IMR-90 (cell line): Measurements from ENCODE around the gene DNMT3A.

Source experiments
- CHD1 ChIP-seq: IDR thresholded peaks from 2 replicates; pipeline ENCODE4 v1.6.1; 2012; ENCODE audit warnings: low read depth, low read length, improper control_type of control experiment
- TF ChIP-seq, protein P1 (sequence below): conservative IDR thresholded peaks from 2 replicates; pipeline ENCODE4 v1.5.1; 2012; ENCODE audit warnings: mild to moderate bottlenecking, low read depth, low read length, improper control_type of control experiment

DNA sequence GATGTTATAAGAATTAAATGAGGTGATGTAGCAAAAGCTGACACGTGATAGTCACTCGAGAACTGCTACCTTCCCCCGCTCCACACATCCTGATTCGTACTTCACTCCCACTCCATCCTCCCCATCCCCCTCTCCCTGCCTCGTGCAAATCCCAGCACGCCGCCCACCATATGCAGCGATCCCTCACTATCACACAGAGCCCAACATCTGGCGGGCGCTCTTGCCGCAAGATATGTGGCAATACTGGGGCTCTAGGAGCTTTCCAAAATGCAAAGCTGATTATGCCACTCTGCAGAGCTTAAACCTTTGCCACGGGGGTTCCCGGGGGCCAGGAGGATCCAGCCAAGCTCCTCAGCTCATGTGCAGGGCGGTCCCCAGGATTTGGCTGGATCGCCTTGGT is 37.4 kb downstream of the DNMT3A start:
- TF ChIP-seq, protein P1, sequence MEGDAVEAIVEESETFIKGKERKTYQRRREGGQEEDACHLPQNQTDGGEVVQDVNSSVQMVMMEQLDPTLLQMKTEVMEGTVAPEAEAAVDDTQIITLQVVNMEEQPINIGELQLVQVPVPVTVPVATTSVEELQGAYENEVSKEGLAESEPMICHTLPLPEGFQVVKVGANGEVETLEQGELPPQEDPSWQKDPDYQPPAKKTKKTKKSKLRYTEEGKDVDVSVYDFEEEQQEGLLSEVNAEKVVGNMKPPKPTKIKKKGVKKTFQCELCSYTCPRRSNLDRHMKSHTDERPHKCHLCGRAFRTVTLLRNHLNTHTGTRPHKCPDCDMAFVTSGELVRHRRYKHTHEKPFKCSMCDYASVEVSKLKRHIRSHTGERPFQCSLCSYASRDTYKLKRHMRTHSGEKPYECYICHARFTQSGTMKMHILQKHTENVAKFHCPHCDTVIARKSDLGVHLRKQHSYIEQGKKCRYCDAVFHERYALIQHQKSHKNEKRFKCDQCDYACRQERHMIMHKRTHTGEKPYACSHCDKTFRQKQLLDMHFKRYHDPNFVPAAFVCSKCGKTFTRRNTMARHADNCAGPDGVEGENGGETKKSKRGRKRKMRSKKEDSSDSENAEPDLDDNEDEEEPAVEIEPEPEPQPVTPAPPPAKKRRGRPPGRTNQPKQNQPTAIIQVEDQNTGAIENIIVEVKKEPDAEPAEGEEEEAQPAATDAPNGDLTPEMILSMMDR: no peak
- TF ChIP-seq CHD1: no peak
